NCI-H2171 (cell line): Measurements from ENCODE around the gene ARHGAP6.

ENCODE experiments used
- DNase-seq: peaks from one replicate; lab custom pipeline; 2025; lab: John Stamatoyannopoulos, UW

ARHGAP6 gene

GRCh38 chrX:11351375-11352295 lies 314.1 kb downstream of the ARHGAP6 start:
- no peak for DNase-seq

GRCh38 chrX:11349661-11350337 lies 315.9 kb downstream of the ARHGAP6 start:
- no peak for DNase-seq

- DNase-seq, result no peak
These were observed 316.7 kb downstream of the ARHGAP6 start for GRCh38 chrX:11349020-11349419.

- no peak for DNase-seq
These were observed 318.4 kb downstream of the ARHGAP6 start for GRCh38 chrX:11347300-11347699.

GRCh38 chrX:11346121-11346682 lies 319.5 kb downstream of the ARHGAP6 start:
- no peak for DNase-seq

- DNase-seq, result no peak
These were observed 323.0 kb downstream of the ARHGAP6 start for GRCh38 chrX:11342673-11343072.

- no peak for DNase-seq
These were observed 324.2 kb downstream of the ARHGAP6 start for GRCh38 chrX:11341274-11342201.

GRCh38 chrX:11337292-11338009 lies 328.3 kb downstream of the ARHGAP6 start:
- DNase-seq, result no peak

- DNase-seq, result no peak
These were observed 329.5 kb downstream of the ARHGAP6 start for GRCh38 chrX:11336201-11336600.

- DNase-seq, result no peak
These were observed 331.6 kb downstream of the ARHGAP6 start for GRCh38 chrX:11334165-11334564.

- no peak for DNase-seq
These were observed 333.9 kb downstream of the ARHGAP6 start for GRCh38 chrX:11331788-11332187.

GRCh38 chrX:11329021-11329420 lies 336.7 kb downstream of the ARHGAP6 start:
- DNase-seq, result no peak

- DNase-seq, result no peak
These were observed 337.6 kb downstream of the ARHGAP6 start for GRCh38 chrX:11328134-11328533.

- DNase-seq, result no peak
These were observed 343.7 kb downstream of the ARHGAP6 start for GRCh38 chrX:11321986-11322385.

GRCh38 chrX:11319806-11320520 lies 345.8 kb downstream of the ARHGAP6 start:
- no peak for DNase-seq

GRCh38 chrX:11311706-11312105 lies 354.0 kb downstream of the ARHGAP6 start:
- no peak for DNase-seq

- DNase-seq, result no peak
These were observed 356.5 kb downstream of the ARHGAP6 start for GRCh38 chrX:11309220-11309619.

- DNase-seq, result no peak
These were observed 360.1 kb downstream of the ARHGAP6 start for GRCh38 chrX:11305641-11306040.

- DNase-seq, result no peak
These were observed 360.9 kb downstream of the ARHGAP6 start for GRCh38 chrX:11304829-11305228.

GRCh38 chrX:11298600-11298999 lies 367.1 kb downstream of the ARHGAP6 start:
- DNase-seq, result no peak
